Islet of Langerhans (tissue), 1 donor: ENCODE measurements around the gene GXYLT2.
"Not testable (repeated sequence)": the region's sequence is repeated elsewhere in the genome, so short reads cannot be mapped to it uniquely, and the experiment has no call there.

Source experiments
- FAIRE-seq: peaks from one replicate; lab custom pipeline; 2011; peaks lifted over from hg19 to GRCh38; lab: Jason Lieb, UNC

Gene GXYLT2

DNA sequence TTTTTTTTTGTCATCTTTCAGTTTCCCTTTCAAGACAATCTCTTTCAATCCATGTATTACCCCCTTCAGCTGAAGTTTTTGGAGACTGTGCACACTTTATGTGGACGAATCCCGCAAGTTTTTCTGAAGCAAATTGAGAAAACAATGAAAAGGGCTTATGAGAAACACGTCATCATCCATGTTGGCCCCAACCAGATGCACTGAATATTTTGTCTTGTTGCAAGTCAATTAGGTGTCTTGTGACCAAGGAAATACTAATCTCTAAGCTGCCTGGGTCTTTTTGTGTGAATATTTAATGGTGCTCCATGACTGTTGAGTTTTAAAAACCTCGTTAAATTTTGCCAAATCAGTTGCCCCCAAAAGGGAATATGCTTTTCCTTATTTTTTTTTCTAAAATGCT is 87.1 kb downstream of the GXYLT2 start:
- FAIRE-seq, result no peak

DNA sequence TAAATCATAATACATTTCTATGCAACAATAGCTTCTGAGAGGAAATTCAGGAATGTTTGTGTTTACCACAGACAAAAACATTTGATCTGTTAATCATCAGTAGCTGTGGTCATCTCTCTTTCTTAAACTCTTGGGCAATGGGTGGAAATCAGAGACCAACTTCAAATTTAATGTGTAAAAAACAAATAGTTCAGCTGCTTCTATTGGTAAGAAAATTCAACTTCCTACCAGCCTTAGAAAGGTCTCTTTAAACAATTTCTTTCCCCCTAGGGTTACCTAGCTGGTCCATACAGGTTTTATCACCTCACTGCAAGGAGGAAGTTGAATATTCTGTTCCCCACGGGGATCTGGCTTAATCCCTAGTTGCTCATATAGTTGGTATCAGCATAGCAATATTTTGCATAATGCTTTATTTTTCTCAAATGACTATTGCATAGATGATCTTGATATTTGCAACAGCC is 88.5 kb downstream of the GXYLT2 start:
- peak; percentile 5 for FAIRE-seq

DNA sequence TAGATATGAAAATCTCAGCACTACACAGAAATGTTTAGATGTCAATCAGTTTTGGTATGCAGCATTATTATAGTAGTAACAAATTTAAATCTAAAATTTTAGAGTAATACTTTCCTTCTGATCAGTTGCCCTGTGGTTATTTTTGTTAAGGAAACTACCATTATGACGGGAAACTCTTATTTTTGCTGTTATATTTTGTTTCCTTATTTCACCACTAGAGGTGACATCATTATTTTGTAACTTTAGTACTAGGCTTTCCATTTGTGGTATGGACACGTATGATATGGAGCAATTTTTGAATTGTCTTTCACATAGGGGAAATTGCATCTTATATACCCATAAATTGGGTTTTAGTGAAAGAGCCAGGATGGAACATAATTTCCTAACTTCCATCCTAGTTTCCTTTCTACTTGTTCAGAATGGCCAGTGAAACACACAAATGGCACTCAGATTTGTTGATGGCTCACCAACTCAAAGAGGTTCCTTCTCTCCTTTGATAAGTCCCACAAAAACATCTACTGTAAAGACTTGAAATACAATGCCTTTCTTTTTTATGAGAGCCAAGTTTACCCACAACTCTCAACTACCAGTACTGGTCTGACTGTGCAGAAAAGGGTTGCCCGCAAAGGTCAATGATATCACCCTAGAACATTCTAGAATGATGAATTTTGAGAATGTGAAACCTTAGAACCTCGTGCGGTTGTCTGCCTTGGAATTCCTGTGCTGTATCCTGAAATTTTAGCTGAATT is 89.4 kb downstream of the GXYLT2 start:
- no peak for FAIRE-seq

DNA sequence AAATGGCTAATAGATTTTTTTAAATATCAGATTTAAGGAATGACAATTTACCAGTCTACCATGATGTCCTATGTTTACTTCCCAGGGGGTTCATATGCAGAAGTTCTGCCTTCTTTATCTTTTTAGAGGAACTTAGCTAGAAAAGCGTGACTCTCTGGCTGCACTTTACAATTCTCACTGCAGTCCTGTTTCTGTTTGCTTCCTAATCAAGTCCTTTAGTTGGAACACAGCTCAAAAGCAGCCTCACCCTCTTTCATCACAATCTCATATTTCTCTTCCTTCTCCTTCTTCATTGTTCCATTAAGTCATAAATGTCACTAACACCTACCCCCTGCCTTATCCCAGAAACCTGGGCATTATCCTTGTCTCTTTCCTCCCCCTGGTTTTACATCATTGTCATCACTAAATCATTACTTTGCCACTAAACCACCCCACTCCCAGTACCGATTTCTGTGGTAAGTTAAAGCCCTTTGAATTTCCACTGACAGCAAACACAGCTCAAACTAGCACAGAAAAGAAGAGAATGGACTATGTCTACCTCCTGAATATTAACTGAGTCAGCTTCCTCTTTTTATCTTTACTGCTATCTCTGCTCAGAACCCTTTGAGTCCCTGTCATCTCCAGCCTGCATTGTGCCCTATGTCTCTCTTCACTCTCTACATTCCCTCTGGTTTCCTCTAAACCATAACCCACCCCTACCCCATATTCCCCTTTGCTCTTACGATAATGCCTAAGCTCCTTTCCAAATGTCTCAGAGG is 94.9 kb downstream of the GXYLT2 start:
- FAIRE-seq, result no peak

DNA sequence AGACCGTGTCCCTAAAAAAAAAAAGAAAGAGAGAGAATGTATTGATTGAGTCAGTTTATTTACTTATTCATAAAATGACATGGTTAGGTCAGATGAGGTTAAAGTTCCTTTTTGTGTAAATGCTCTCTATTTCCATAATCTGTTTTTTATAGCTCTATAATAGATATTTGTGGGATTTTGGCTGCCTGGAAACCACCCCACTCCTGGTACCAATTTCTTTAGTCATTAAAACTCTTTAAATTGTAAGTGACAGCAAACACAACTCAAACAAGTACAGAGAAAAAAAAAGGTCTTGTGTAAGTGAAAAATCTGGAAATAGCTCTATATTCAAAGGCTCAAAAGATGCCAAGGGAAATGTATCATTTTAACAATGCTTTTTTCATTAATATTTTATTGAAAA is 97.7 kb downstream of the GXYLT2 start:
- FAIRE-seq, result no peak

DNA sequence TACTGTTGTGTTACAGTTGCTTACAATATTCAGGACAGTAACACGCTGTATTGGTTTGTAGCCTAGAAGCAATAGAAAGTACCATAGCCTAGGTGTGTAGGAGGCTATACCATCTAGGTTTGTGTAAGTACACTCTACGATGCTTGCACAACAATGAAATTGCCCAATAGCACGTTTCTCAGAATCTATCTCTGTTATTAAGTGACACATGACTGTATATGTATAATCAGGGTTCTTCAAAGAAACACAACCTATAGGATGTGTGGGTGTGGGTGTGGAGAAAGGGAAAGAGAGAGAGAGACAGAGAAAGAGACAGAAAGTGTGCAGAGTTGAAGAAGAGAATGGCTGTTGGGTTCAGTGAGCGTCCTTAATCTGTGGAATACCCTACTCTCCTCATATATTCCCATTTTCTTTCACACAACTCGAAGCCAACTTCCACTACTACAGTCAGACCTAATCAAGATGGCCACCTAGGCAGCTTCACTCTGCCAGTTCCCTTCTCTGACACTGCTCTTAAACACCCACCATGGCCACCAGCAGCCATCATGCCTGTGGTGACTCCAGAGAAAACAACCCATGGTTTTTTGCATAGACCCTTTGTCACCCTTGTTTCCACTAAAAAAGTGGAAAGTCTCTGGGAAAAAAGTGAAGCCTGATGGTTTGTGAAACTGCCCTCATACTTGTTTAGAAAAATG is 103.0 kb downstream of the GXYLT2 start:
- FAIRE-seq, result no peak

DNA sequence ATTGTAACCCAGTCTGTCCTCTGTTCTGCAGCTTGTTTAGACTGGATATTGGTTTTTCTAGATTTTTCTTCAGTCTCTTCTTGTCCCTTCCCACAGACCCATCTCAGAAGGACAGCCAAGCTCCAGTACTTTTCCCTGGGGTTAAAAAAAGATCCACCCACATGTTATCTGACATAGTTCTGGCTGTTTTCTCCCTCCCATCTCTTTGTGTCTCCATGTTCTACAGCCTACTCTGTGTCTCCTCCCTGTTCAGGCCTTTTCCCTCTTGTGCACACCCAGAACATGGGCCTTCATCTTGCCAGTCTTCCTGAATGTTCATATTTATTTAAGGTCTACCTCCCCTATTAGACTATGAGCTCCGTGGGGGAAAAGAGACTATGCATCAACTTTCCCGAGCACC is 103.7 kb downstream of the GXYLT2 start:
- FAIRE-seq, result no peak

DNA sequence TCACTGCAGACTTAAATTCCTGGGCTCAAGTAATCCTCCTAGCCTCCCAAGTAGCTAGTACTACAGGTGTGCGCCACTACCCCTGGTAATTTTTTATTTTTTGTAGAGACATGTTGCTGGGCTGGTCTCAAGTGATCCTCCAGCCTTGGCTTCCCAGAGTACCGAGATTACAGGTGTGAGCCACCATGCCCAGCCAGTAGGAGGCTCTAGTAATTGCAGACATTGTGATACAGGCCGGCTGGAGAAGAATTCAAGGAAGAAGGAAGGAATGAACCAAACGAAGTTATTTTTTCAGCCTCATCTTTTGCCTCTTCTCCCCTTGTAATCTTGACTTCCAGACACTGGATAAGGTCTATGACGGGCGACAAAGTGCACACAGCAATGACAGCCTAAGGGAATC is 105.5 kb downstream of the GXYLT2 start:
- no peak for FAIRE-seq

DNA sequence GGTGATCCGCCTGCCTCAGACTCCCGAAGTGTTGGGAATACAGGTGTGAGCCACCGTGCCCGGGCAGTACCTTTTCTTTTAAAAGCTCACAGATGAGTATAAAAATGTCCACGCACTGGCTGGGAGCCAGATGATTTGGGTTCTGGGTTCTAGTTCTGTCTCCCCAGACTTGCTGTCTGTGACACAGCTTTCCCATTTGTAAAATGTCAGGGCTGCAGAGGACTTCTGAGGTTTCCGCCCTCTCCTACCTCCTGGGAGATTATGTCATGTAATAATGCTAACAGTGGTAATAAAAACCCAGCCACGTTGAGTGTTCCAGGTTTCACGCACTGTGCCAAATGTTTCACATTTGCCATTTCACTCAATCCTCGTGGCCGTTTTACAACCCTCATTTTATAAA is 107.5 kb downstream of the GXYLT2 start:
- no peak for FAIRE-seq

DNA sequence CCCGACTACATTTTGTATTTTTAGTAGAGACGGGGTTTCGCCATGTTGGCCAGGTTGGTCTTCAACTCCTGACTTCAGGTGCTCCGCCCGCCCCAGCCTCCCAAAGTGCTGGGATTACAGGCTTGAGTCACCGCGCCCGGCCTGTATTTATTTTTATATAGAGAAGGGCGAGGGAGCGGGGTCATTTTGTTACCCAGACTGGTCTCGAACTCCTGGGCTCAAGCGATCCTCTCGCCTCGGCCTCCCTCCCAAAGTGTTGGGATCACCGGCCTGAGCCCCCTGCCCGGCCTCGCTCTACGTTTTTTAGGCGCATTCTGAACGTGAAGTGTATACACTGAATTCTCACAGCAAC is 108.3 kb downstream of the GXYLT2 start:
- FAIRE-seq, result no peak

DNA sequence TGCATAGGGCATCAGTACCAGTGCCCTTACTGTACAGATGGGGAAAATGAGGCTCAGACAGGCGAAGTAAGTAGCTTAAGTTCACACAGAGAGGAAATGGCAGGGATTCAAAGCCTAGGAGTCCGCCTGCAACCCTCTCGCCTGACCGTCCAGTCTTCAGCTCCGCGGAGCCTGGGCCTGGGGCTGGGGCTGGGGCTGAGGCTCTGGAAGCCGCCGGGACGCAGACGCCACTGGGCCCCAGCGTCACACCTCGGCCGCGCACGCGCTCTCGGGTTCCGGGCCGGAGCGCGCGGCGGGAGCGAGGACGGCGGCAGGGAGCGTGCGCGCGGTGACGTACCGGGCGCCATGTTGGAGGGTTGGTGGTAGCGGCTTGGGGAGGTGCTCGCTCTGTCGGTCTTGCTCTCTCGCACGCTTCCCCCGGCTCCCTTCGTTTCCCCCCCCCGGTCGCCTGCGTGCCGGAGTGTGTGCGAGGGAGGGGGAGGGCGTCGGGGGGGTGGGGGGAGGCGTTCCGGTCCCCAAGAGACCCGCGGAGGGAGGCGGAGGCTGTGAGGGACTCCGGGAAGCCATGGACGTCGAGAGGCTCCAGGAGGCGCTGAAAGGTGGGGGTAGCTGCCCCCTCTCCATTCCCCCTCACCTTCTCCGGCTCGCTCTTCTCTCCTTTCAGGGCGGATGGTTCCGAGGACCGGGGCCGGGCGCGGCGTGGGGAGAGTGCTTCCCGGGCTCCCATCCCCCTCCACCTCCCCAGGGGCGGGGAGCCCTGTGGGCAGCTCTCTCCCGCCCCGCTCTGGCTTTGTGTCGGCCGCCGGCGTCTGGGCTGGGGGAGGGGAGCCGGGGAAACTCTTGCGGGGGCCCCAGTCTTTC is 108.9 kb downstream of the GXYLT2 start, which contains the start of gene PPP4R2:
Gene PPP4R2, plus strand, starts transcription at position 339 of the 861 bp plus-strand sequence. Its CDS starts 227 bp downstream, at position 566.
- FAIRE-seq, result no peak

DNA sequence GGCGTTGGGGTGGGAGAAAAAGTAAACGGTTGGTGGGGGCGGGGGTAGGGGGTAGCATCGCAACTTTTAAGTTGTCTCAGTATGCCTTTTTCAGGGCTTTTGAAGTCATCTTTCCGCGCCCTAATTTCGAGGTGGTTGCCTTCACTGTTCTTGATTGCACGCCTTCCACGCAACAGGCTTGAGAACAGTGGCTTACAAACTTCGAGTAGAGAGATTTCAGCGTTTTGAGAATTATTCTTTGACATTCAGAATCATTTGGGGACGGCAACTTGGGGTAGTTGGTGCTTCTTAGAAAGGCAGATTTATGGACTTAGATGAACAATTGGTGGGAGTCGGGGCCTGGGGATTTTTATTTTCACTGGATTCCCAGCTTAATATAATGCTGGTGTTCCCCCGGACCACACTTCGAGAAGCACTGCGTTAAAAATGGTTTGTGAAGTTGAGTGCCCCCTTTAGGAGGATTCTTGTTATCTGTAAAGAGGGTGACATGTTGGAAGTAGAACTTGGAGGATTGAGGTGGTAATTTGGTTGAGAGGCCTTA is 109.6 kb downstream of the GXYLT2 start:
- FAIRE-seq, result no peak

DNA sequence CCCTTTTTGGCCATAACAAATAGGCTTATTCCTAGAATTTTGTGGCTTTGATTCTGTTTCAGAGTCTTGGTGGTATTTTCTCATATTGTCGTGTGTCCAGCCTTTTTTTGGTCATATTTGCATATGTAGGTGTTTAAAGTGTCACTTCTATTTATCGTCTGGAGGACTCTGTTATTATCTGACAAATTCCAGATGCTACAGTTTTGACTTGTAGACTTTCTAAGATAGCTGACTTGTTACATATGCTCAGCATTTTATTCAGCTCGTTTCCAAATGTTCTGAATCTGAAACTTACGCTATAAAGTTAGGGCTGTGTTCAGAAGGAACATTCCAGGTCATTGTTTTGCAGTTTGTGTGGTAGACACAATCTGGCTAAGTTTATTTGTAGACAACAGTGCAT is 110.6 kb downstream of the GXYLT2 start:
- FAIRE-seq, result no peak

DNA sequence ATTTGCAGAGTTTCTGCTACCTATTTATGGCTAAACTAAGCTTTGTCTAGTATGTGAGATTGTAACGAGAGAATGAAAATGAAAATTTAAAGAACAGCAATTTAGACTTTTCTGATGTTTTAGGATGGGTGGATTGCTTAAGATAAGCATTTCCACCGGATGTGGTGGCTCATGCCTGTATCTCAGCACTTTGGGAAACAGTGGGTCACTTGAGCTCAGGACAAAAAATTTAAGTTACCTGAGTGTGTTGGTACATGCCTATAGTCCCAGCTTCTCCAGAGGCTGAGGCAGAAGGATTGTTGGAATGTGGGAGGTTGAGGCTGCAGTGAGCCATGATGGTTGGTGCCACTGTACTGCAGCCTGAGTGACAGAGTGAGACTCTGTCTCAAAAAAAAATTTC is 112.1 kb downstream of the GXYLT2 start:
- FAIRE-seq, result no peak

DNA sequence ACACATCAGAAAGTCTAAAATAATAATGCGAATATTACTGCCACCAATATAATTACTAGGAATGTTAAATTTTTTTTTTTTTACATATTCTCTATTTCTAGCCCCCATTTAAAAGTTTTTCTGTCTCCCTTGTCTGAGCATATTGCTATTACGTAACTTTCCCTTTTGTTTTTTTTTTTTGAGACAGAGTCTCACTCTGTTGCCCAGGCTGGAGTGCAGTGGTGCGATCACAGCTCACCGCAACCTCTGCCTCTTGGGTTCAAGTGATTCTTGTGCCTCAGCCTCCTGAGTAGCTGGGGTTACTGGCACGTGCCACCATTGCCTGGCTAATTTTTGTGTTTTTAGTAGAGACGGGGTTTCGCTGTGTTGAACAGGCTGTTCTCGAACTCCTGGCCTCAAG is 115.2 kb downstream of the GXYLT2 start:
- FAIRE-seq, result not testable (repeated sequence)

DNA sequence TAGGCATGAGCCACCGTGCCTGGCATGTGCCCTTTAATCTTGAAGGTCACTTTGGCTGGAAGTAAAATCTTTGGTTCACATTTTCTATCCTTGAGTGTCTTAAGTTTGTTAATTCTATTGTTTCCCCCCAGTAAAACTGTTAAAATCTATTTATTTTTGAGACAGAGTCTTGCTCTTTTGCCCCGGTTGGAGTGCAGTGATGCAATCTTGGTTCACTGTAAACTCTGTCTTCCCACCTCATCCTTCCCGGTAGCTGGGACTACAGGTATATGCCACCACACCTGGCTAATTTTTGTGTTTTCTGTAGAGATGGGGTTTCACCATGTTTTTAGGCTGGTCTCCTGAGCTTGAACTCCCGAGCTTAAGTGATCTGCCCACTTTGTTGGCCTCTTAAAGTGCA is 116.5 kb downstream of the GXYLT2 start:
- FAIRE-seq, result no peak

DNA sequence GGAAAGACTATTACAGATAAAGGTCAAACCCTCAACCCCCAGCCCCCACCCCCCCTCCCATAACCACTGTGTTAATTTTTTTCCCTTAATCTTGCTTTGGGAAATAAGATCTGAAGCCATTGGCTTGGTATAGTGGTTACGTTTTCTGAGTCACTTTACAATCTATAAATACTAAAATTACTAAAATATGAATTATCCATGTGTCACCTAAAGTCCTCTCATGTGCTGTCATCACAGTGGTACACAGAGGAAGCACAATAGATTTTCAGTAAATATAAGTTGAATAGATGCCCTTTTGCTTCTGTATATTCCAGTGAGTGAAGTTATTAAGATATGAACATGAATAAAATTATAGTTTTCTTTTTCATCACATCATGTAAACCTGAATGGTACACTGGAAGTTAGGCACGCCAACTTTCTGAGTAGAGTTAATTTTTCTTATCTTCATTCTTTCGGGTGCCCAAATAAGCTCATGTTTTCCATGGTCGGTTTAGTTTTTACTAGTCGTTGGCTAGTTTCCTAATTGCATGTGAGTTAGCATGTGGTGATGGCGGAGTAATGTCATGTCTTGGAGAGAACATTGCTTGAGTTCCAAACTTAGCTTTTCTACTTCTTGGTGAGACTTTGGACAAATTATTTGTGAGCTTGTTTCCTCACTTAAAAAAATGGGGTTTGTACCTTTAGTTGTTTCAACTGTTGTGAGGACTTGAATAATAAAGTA is 120.3 kb downstream of the GXYLT2 start:
- no peak for FAIRE-seq

DNA sequence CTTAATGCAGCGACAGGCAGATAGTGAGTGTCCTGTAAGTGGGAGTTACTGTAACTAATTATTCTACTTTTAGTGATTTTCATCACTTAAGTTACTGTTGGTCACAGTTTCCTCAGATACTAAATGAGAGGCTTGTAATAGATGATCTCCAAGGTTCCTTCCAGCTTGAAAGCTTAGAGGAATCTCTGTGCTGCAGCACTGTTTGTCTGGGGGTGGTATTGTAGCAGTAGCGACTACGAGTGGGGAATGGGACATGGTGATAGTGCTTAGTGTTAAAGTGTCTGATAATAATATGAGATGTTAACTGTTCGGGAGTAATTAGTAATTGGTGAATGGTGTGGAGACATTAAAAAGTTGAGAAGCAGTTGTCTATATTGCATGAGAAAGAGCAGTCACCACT is 121.2 kb downstream of the GXYLT2 start:
- FAIRE-seq, result peak; percentile 45

DNA sequence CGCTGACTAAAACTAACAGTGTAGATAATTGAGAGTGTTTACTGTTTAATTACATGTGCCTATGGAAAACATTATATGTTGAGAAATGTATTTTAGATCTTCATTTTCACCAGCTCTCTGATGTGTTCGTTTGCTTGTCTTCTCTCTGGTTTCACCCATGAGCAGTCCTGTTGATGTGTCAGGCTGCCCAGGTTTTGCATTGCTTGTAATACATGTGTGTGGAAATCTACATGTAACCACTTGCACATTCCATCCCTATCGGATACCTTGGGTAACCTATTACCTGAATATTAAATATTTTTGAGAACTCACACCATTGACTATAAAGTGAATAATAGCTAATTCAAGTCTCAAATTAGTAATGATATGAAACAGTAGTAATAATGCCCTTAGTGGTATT is 121.9 kb downstream of the GXYLT2 start:
- FAIRE-seq, result no peak

DNA sequence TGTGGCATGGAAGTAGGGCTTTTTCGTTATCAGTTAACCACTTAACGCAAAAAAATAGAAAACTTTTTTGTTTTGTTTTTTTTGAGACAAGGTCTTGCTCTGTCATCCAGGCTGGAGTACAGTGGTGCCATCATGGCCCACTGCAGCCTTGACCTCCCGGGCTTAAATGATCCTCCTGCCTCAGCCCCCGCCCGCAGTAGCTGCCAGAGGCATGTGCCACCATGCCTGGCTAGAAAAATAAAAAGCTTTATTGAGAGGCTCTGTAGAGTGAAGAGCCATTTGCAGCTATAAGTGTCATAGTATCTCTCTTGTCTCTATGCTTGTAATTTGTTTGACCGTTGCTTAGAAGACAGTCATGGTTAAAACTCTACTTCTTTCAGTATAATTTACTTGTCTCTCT is 122.3 kb downstream of the GXYLT2 start:
- no peak for FAIRE-seq

DNA sequence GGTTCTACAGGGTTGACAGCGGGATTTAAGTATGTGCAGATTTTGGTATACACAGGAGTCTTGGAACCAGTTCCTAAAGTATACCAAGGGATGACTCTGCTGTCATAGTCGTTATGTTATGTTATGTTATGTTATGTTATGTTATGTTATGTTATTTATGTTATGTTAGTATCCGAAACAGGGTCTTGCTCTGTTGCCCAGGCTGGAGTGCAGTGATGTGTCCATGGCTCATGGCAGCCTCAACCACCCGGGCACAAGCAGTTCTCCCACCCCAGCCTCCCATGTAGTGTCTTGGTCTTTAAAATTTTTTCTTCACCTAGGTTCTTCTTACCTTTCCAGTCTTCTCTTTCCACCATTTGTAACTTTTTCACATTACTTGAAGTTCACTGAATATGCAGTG is 130.5 kb downstream of the GXYLT2 start:
- FAIRE-seq, result no peak
